Stomach (tissue), 4 donors: ENCODE results near the gene PLEKHM2.

ENCODE experiments used
- CTCF ChIP-seq, 7 experiments: fragments of 450-650 bp in 4 of 7; fragments of 200-600 bp in 3 of 7; sonication (generic) in 3 of 7; IDR thresholded peaks; one replicate each; pipeline ENCODE4 v1.5.1; 2016 to 2019; ENCODE audit warnings: antibody characterized with exemption in 7 of 7, control low read depth in 2 of 7, mild to moderate bottlenecking in 1 of 7
- EP300 ChIP-seq: sonication (generic); formaldehyde crosslinking; IDR thresholded peaks from one replicate; pipeline ENCODE4 v1.6.1; 2017; ENCODE audit warnings: antibody characterized with exemption
- POLR2A ChIP-seq, 4 donors: fragments of 450-650 bp; IDR thresholded peaks; one replicate each; pipeline ENCODE4 v1.6.1; 2016; ENCODE audit warnings: antibody characterized with exemption in 4 of 4, control low read depth in 2 of 4, mild to moderate bottlenecking in 1 of 4, moderate library complexity in 1 of 4
- POLR2AphosphoS5 ChIP-seq, 3 donors: sonication (generic); formaldehyde crosslinking; IDR thresholded peaks; one replicate each; pipeline ENCODE4 v1.6.1; 2016; ENCODE audit warnings: antibody characterized with exemption in 3 of 3

- TF ChIP-seq POLR2A (IDR thresholded peaks at IDR 0.05), result no peak
- peak in 1 of 3 donors; percentile 31 for TF ChIP-seq POLR2AphosphoS5 (IDR thresholded peaks at IDR 0.05)
- TF ChIP-seq CTCF (IDR thresholded peaks at IDR 0.05), result peak in 1 of 7 experiments; percentile 4
- TF ChIP-seq EP300, result no peak
Measured at GRCh38 chr1:15717418-15718125, 33.5 kb downstream of the PLEKHM2 start.
